CD8-positive, alpha-beta memory T cell (primary cell): ENCODE measurements around the gene CNGB1. TPM values are rescaled to one million over a fixed set of nuclear protein-coding genes. Genes with fewer than 3 reads are reported as not detected.
A peak's percentile ranks its signal among the peaks of the same experiment; 100 is the strongest.

Experiments used
- CTCF ChIA-PET: fragments of 350-600 bp; sonication (Branson Sonifier 250); formaldehyde crosslinking; loops from one replicate; lab custom pipeline; 2021; ENCODE audit warnings: antibody characterized with exemption; lab: Charles Lee
- POLR2A ChIA-PET: fragments of 350-600 bp; sonication (Branson Sonifier 250); formaldehyde crosslinking; loops from one replicate; lab custom pipeline; 2021; ENCODE audit warnings: antibody characterized with exemption; lab: Charles Lee
- DNase-seq, 5 donors: peaks; one replicate each; pipeline versions ENCODE4 v3.0.0 to v3.0.0-alpha.2; 2020 to 2022; ENCODE audit warnings: mixed read lengths in 1 of 5
- H3K27ac ChIP-seq: one replicate; pipeline ENCODE4 v1.7.0; 2013; ENCODE audit warnings: low read depth, mild to moderate bottlenecking, low read length, moderate library complexity
- H3K27me3 ChIP-seq: 2 replicates; pipeline ENCODE4 v1.7.0; 2013; ENCODE audit warnings: low read length, mild to moderate bottlenecking; ENCODE audit not compliant: insufficient read depth, poor library complexity, severe bottlenecking
- H3K36me3 ChIP-seq: 2 replicates; pipeline ENCODE4 v1.7.0; 2013; ENCODE audit warnings: mild to moderate bottlenecking, low read length, moderate library complexity; ENCODE audit not compliant: insufficient read depth
- H3K4me1 ChIP-seq: 2 replicates; pipeline ENCODE4 v1.7.0; 2013; ENCODE audit warnings: mild to moderate bottlenecking, low read length, moderate library complexity; ENCODE audit not compliant: insufficient read depth
- H3K4me3 ChIP-seq: 2 replicates; pipeline ENCODE4 v1.7.0; 2013; ENCODE audit warnings: mild to moderate bottlenecking, low read length
- H3K9me3 ChIP-seq: 2 replicates; pipeline ENCODE4 v1.7.0; 2013; ENCODE audit warnings: mild to moderate bottlenecking, low read length
- H3K27ac Mint-ChIP-seq, 8 donors: one replicate each; pipeline ENCODE4 v1.8.0; 2020 to 2021; ENCODE audit warnings: mixed read lengths in 8 of 8, mild to moderate bottlenecking in 6 of 8, inconsistent platforms in 3 of 8, moderate library complexity in 3 of 8
- H3K27me3 Mint-ChIP-seq, 2 donors: one replicate each; pipeline ENCODE4 v1.8.0; 2020 to 2021; ENCODE audit warnings: mixed read lengths in 2 of 2, mild to moderate bottlenecking in 1 of 2, moderate library complexity in 1 of 2
- H3K36me3 Mint-ChIP-seq, 3 donors: one replicate each; pipeline ENCODE4 v1.8.0; 2020 to 2021; ENCODE audit warnings: mixed read lengths in 3 of 3, inconsistent platforms in 1 of 3, mild to moderate bottlenecking in 1 of 3
- H3K4me1 Mint-ChIP-seq, 3 donors: one replicate each; pipeline ENCODE4 v1.8.0; 2020 to 2021; ENCODE audit warnings: mixed read lengths in 3 of 3, inconsistent platforms in 1 of 3, mild to moderate bottlenecking in 1 of 3
- H3K4me3 Mint-ChIP-seq, 7 donors: one replicate each; pipeline ENCODE4 v1.8.0; 2020 to 2021; ENCODE audit warnings: mixed read lengths in 7 of 7, mild to moderate bottlenecking in 6 of 7, moderate library complexity in 4 of 7, inconsistent platforms in 2 of 7
- H3K9me3 Mint-ChIP-seq, 5 donors: one replicate each; pipeline ENCODE4 v1.8.0; 2020 to 2022; ENCODE audit warnings: mixed read lengths in 5 of 5, mild to moderate bottlenecking in 3 of 5, moderate library complexity in 2 of 5, inconsistent platforms in 1 of 5
- polyA plus RNA-seq: library from polyadenylated mRNA; unstranded; fragments of 300-500 nt; fragmentation: Illumina TruSeq; gene quantifications from one replicate; pipeline ENCODE4 v1.2.3, GENCODE V29; 2021
- total RNA-seq, 2 experiments: library from RNA; stranded (reverse); gene quantifications; one replicate each; pipeline ENCODE4 v1.2.3, GENCODE V29; 2021

The CNGB1 gene
- total and polyA plus RNA-seq, 3 experiments from 2014 or later = not detected

DNA sequence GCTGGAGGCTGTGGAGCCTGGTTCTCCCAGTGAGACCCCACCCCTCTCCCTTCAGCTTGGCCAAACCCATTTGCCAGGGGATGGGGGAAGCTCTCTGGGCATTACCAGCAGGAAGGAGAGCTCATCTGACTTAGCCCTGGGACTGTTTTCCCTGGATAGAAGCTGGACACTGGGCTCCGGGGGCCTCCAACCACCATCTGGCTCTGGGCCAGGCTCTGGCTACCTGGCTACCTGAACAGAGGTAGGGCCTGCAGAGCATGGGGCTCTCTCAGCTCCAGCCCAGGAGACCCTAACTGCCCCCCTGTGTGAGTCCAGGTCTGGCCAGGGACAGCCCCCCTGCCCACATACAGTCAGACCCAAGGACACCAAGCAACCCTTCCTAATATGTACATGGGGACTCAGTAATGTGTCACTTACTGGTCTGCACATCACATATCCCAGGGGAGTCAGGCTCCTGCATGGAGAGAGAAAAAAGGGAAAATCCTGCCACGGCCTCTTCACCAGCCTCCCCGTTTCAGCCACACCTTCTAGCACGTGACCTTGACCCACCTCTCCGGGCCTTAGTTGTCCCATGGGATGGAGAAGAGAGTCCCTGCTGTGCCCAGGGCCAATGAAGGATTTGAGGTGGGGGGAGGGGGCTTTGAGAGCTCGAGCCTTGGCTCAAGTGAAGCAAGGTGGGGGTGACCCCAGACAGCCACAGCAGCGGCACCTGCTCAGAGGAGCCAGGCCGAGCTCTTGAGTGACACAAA, 13.8 kb downstream of the CNGB1 start:
- no peaks in the 10 kb centered on the region for H3K9me3 ChIP-seq
- H3K27ac ChIP-seq = no peak overlapping the region
- no peaks in the 10 kb centered on the region for H3K27me3 ChIP-seq
- Mint-ChIP-seq H3K36me3 (no peaks in the 10 kb centered on the region), H3K4me3 (no peak overlapping the region), H3K9me3 (no peaks in the 10 kb centered on the region), H3K4me1 (no peaks in the 10 kb centered on the region), H3K27me3 (peaks cover 2 to 3% of the 10 kb centered on the region in 2 donors), H3K27ac (peak overlapping the region in 1 of 8 donors; percentile 36)
- no peaks in the 10 kb centered on the region for H3K4me1 ChIP-seq
- H3K36me3 ChIP-seq = no peaks in the 10 kb centered on the region
- DNase-seq = peak in 1 of 5 donors; percentile 32
- H3K4me3 ChIP-seq = no peak overlapping the region
- POLR2A ChIA-PET = no interaction called here
- CTCF ChIA-PET = interaction anchor here (0.7 to 1.4 kb wide), 2 partner anchors 41 to 47 kb away, joined by 3 to 4 read pairs; no protein-coding TSS in a partner anchor

DNA sequence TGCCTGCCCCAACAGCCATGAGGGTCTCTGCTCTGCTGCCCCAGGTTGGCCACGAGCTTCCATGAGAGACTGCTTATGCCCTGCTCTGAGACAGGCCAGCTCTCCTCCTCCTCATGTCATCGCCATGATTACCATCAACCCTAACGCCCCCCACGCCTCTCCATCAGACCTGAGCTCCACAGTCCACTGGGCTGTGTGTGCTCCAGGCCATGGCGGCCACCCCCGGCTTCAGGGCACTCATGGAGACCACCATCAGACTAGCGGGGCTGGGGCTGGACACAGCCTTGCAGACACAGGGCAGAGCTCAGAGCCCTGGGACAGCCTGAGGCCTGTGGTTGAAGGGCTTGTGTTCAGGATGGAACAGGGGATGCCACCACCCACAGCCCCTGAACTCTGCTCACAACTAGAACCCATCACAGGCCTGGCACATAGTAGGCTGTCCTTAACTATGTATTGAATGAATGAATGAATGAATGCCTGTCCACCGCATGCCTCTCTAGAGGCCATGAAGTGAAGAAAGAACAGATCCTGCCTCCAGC, 14.6 kb downstream of the CNGB1 start:
- H3K4me1 Mint-ChIP-seq = no peaks in the 10 kb centered on the region
- Histone ChIP-seq H3K36me3 (no peaks in the 10 kb centered on the region), H3K27me3 (no peaks in the 10 kb centered on the region), H3K9me3 (no peaks in the 10 kb centered on the region), H3K4me3 (no peak overlapping the region), H3K4me1 (no peaks in the 10 kb centered on the region), H3K27ac (no peak overlapping the region)
- ChIA-PET CTCF (no interaction called here), POLR2A (no interaction called here)
- H3K27me3 Mint-ChIP-seq = peaks cover 0 to 3% of the 10 kb centered on the region in 2 donors
- H3K4me3 Mint-ChIP-seq = no peak overlapping the region
- peak overlapping the region in 2 of 8 donors; percentile 26 to 36 for H3K27ac Mint-ChIP-seq
- H3K9me3 Mint-ChIP-seq = no peaks in the 10 kb centered on the region
- no peaks in the 10 kb centered on the region for H3K36me3 Mint-ChIP-seq
- peak in 1 of 5 donors; percentile 42 for DNase-seq

- H3K4me1 ChIP-seq = no peaks in the 10 kb centered on the region
- Mint-ChIP-seq H3K4me1 (no peaks in the 10 kb centered on the region), H3K27me3 (peaks cover 0 to 5% of the 10 kb centered on the region in 2 donors), H3K4me3 (no peak overlapping the region), H3K27ac (no peak overlapping the region), H3K36me3 (no peaks in the 10 kb centered on the region), H3K9me3 (no peaks in the 10 kb centered on the region)
- no peaks in the 10 kb centered on the region for H3K27me3 ChIP-seq
- H3K9me3 ChIP-seq = no peaks in the 10 kb centered on the region
- DNase-seq = no peak
- no peak overlapping the region for H3K27ac ChIP-seq
- CTCF ChIA-PET = no interaction called here
- no peaks in the 10 kb centered on the region for H3K36me3 ChIP-seq
- POLR2A ChIA-PET = no interaction called here
- H3K4me3 ChIP-seq = no peak overlapping the region
These were observed 15.2 kb downstream of the CNGB1 start for GRCh38 chr16:57955572-57956188.

DNA sequence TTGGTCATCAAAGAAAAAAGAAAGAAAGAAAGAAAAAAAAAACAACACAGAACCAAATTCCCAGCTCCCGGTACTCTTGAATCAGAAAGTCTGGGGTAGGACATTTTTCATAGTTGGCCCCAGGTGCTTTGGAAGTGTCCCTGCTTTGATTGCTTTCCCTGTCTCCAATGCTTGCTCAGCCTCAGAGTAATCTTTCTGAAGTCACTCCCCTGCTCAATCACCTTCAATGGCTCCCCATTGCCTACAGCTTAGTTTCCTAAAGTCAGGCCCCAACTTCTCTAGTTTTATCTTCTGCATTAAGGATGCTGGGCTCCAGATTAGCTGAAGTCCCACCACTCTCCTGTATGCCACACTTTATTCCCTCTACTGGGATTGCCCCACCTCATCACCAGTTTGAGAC, 17.1 kb downstream of the CNGB1 start:
- Mint-ChIP-seq H3K27ac (no peak overlapping the region), H3K4me3 (no peak overlapping the region), H3K36me3 (no peaks in the 10 kb centered on the region), H3K27me3 (peaks cover 0 to 10% of the 10 kb centered on the region in 2 donors), H3K9me3 (no peaks in the 10 kb centered on the region), H3K4me1 (no peaks in the 10 kb centered on the region)
- H3K4me3 ChIP-seq = no peak overlapping the region
- no peaks in the 10 kb centered on the region for H3K4me1 ChIP-seq
- H3K9me3 ChIP-seq = no peaks in the 10 kb centered on the region
- no peak overlapping the region for H3K27ac ChIP-seq
- no peaks in the 10 kb centered on the region for H3K36me3 ChIP-seq
- ChIA-PET CTCF (no interaction called here), POLR2A (no interaction called here)
- peak in 1 of 5 donors; percentile 1 for DNase-seq
- no peaks in the 10 kb centered on the region for H3K27me3 ChIP-seq

GRCh38 chr16:57952909-57953308, 18.0 kb downstream of the CNGB1 start:
- Mint-ChIP-seq H3K9me3 (no peaks in the 10 kb centered on the region), H3K4me1 (no peaks in the 10 kb centered on the region), H3K36me3 (no peaks in the 10 kb centered on the region), H3K27ac (no peak overlapping the region), H3K27me3 (peaks cover 0 to 10% of the 10 kb centered on the region in 2 donors), H3K4me3 (no peak overlapping the region)
- no peak overlapping the region for H3K4me3 ChIP-seq
- no peaks in the 10 kb centered on the region for H3K27me3 ChIP-seq
- ChIA-PET CTCF (no interaction called here), POLR2A (no interaction called here)
- no peaks in the 10 kb centered on the region for H3K36me3 ChIP-seq
- H3K4me1 ChIP-seq = no peaks in the 10 kb centered on the region
- H3K27ac ChIP-seq = no peak overlapping the region
- peak in 1 of 5 donors; percentile 25 for DNase-seq
- H3K9me3 ChIP-seq = no peaks in the 10 kb centered on the region

GRCh38 chr16:57951204-57951960, 19.5 kb downstream of the CNGB1 start:
- no peak overlapping the region for H3K4me3 Mint-ChIP-seq
- ChIA-PET CTCF (no interaction called here), POLR2A (no interaction called here)
- no peaks in the 10 kb centered on the region for H3K4me1 Mint-ChIP-seq
- H3K27me3 Mint-ChIP-seq = peaks cover 0 to 10% of the 10 kb centered on the region in 2 donors
- Histone ChIP-seq H3K4me3 (no peak overlapping the region), H3K36me3 (no peaks in the 10 kb centered on the region), H3K27ac (no peak overlapping the region), H3K27me3 (no peaks in the 10 kb centered on the region), H3K4me1 (no peaks in the 10 kb centered on the region), H3K9me3 (no peaks in the 10 kb centered on the region)
- H3K27ac Mint-ChIP-seq = peak overlapping the region in 1 of 8 donors; percentile 48
- DNase-seq = peak in 1 of 5 donors; percentile 34
- no peaks in the 10 kb centered on the region for H3K9me3 Mint-ChIP-seq
- no peaks in the 10 kb centered on the region for H3K36me3 Mint-ChIP-seq

DNA sequence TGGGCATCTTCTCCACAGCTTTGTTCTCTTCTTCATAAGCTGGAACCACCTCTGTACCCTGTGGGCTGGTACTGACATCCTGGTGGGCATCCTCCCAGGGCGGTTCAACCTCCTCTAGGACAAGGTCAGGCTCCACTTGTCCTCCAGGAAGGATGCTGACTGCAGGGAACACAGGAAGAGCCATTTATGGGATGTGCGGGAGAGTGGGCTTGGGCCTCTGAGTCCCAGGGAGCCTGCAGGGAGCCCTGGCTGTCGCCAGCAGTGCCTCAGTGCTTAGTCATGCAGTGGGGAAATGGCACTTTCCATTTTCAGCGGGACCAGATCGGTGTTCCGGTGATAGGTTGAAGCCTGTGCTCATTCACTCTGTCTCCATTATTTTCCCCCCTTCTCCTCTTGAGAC, 20.5 kb downstream of the CNGB1 start:
- H3K9me3 ChIP-seq = no peaks in the 10 kb centered on the region
- Mint-ChIP-seq H3K27me3 (peaks cover 0 to 10% of the 10 kb centered on the region in 2 donors), H3K9me3 (no peaks in the 10 kb centered on the region), H3K4me1 (no peaks in the 10 kb centered on the region), H3K27ac (no peak overlapping the region), H3K36me3 (no peaks in the 10 kb centered on the region), H3K4me3 (no peak overlapping the region)
- peak in 1 of 5 donors; percentile 7 for DNase-seq
- no peak overlapping the region for H3K27ac ChIP-seq
- H3K27me3 ChIP-seq = no peaks in the 10 kb centered on the region
- ChIA-PET CTCF (no interaction called here), POLR2A (no interaction called here)
- H3K4me3 ChIP-seq = no peak overlapping the region
- H3K4me1 ChIP-seq = no peaks in the 10 kb centered on the region
- H3K36me3 ChIP-seq = no peaks in the 10 kb centered on the region
